22Rv1 (cell line): Measurements from ENCODE around the gene GALNS.

ENCODE experiments used
- CTCF ChIP-seq: fragments of 450-650 bp; IDR thresholded peaks from 2 replicates; pipeline ENCODE4 v1.5.1; 2017; ENCODE audit warnings: mild to moderate bottlenecking
- ZFX ChIP-seq: fragments of 450-650 bp; IDR thresholded peaks from 2 replicates; pipeline ENCODE4 v1.6.1; 2017; ENCODE audit warnings: antibody characterized with exemption, borderline replicate concordance

GRCh38 chr16:88796278-88796677 lies 60.5 kb downstream of the GALNS start:
- TF ChIP-seq CTCF: no peak
- TF ChIP-seq ZFX: no peak
